Stimulated activated CD4-positive, alpha-beta T cell treated with anti-CD3 and anti-CD28 coated beads, Interleukin-4, amount 100 ng/mL, for 48 hours (primary cell): ENCODE results near the gene RFFL.
"Not testable (repeated sequence)": the region's sequence is repeated elsewhere in the genome, so short reads cannot be mapped to it uniquely, and the experiment has no call there.

Experiments
- DNase-seq, 2 donors: peaks; one replicate each; pipeline ENCODE4 v3.0.0-alpha.2; 2020; ENCODE audit warnings: low read depth in 2 of 2

The RFFL gene

GRCh38 chr17:35048685-35049379 is 14.7 kb downstream of the RFFL start:
- DNase-seq = no peak

- DNase-seq = peak; percentile 30 to 51
Observed at GRCh38 chr17:35046740-35047283, 16.7 kb downstream of the RFFL start.

DNA sequence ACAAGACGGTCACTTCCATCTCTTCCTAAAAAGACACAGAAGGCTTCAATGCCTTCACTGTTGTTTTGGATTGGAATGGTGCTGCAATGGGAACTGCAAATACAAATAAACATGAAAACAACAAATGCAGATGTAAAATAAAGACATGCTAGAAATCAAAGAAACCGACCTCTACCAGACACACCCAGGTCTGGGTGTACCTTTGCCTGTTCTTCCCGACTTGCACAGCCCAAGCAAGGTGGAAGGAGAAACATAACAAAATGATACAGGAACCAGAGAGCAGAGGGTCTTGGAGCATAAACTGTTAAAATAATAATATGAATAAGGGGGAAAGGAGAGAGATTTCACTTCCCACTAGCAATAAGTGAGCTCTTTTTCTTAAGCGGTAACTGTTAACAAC is 17.3 kb downstream of the RFFL start:
- no peak for DNase-seq

DNA sequence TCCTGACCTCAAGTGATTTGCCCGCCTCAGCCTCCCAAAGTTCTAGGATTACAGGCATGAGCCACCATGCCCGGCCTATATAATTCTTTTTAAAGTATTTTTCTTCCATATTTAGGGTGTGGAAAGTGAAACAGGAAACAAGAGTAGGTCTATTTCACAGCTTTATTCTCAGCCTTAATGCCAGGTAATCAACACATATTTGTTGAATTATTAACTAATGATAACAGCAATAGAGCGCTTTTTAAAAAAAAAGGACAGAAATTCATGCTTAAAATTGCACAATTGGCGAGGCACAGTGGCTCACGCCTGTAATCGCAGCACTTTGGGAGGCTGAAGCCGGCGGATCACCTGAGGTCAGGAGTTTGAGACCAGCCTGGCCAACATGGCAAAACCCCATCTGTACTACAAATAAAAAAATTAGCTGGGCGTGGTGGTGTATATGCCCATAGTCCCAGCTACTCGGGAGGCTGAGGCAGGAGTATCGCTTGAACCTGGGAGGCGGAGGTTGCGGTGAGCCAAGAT is 18.0 kb downstream of the RFFL start:
- not testable (repeated sequence) for DNase-seq

GRCh38 chr17:35044181-35044580 is 19.3 kb downstream of the RFFL start:
- no peak for DNase-seq

DNA sequence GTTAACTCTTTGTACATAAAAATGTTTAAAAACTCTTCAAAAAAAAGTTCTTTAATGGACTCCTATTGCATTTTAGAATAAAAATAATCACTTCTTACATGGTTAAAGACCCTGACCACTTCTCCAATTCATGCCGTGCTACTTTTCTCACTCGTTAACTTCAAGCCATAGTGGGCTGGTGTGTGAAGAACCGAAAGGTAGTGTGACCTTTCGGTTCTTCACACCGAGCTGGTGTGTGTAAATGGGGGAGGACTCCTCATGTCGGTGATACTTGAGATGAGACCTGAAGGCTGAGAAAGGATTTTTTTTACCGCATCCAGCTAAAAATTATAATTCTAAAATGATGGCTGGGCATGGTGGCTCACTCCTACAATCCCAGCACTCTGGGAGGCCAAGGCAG is 22.1 kb downstream of the RFFL start:
- DNase-seq = no peak

GRCh38 chr17:35038453-35038852 is 25.1 kb downstream of the RFFL start:
- DNase-seq = no peak

DNA sequence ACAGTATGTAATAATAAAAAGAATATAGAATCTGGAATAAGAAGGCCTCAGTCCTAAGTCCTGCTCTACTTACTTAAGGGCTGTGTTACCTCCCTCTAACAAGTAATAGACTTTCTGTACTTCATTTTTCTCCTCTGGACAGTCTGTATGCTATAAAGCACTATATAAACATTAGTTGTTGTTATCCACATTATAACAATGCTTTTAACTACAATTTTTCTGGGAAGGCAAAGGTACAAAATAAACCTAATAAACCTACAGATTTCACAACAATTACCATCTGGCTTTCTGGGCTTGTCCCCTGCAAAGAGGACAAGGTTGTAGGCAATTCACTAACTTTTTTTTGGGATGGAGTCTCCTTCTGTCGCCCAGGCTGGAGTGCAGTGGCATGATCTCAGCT is 32.7 kb downstream of the RFFL start:
- no peak for DNase-seq

DNA sequence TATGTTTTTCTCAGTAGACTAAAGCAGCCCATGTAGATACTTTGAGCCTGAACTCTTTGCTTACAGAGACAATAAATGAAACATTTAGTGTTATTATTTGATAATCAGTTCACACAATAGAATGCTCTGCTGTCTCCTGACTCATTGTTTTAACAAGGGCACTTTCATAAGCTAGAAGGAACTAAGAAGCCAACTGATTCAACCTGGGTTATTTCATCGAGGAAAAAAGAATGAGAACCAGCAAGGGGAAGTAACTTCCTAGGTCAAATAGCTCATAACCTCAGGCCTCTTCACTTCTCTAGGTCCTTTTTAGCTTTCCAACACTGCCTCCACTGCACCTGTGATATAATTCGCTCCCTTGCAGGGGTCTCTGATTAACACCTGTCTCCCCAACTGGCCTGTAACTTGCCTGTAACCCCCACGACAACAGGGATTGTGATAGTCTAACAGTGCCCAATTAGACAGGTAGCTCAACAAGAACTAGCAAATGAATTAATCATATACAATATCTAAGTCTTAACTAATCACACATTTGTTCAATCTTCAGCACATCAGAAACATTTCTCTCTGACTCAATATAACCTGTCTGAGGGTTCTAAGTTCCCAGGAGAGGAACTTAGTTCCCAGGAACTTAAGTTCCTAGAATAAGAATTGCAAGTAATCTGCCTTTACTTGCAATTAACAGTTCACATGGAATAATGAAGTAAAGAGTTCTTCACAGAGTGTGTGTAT is 34.8 kb downstream of the RFFL start:
- no peak for DNase-seq

DNA sequence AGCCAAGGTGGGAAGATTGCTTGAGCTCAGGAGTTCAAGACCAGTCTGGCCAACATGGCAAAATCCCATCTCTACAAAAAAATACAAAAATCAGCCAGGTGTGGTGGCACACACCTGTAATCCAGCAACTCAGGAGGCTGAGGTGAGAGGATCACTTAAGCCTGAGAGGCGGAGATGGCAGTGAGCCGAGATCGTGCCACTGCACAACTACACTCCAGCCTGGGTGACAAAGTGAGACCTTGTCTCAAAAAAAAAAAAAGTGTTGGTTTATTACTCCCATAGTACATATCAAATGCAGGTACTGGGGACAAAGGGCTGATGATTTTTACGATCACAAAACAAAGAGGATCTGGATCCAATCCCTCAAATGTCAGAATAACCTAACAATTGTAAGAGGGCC is 35.4 kb downstream of the RFFL start:
- DNase-seq = not testable (repeated sequence)

GRCh38 chr17:35025541-35025940 is 38.0 kb downstream of the RFFL start:
- DNase-seq = no peak

DNA sequence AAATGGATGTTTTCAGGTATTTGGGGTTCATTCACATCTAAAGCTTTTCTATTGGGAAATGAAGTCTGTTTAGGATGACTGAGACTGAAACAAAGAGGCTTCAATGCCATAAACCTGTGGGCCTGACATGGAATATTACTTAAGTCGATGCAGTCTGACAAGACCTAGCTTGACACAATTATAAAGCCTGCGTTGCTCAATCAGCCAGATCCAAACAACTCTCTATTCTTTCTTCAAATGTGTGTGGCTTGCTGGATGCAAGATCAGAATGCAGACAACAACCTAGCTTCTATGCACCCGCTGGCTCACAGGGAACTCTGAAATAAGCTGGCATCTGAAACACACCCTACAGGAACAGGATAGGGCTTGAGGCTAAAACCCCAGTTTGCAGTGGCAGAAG is 40.0 kb downstream of the RFFL start:
- no peak for DNase-seq

DNA sequence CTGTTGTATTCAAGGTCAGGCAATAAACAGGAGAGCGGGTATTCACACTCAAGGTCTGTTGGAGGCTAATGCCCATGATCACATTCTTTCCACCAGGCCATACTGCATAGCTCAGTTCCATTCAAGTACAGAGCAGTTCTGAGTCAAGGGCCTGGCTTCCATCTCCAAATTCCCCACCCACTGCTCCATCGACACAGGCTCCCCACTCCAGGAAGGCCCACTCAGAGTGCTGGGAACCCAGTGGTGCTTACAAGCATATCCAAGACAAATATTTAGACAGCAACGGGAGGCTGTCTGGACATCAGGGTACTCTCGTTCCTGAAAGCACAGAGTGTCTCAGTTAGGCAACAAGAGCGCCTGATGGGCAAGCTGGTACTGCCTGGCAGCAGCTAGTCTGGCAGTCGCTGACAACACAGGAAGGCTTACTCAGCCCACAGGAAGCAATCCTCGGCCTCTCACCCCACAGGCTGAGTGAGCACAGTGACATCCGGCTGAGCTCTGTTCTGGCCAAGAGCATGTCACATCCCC is 40.9 kb downstream of the RFFL start:
- DNase-seq = peak; percentile 55 to 72

- DNase-seq = no peak
Observed at GRCh38 chr17:35021520-35022380, 41.8 kb downstream of the RFFL start.

DNA sequence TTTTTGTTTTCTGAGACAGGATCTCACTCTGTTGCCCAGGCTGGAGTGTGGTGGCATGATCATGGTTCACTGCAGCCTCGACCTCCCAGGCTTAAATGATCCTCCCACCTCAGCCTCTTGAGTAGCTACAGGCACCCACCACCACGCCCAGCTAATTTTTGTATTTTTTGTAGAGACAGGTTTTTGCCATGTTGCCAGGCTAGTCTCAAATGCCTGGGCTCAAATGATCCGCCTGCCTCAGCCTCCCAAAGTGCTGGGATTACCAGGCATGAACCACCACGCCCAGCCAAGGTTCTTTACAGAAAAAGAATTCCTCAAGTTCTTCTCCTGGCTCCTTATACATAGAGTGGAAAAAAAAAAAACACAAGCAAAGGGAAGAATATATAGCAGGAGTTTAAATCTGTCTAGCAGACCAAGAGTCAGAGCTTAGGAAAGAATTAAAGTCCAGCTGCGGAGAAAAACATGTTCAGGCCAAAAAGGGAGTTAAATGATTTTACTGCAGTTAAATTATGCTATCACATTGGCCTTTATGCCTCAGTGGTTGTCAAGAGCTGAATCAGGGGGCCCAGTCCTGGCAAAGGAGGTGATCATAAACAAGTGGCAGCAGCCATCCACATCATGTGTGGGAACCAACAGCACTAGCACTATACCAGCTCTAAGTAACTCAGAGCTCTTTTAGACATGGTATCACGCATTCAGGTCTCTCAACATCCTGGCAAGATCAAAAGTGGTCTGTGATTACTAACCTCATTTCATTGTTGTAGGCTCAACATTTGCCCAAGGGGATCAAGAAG is 43.9 kb downstream of the RFFL start:
- DNase-seq = no peak

DNA sequence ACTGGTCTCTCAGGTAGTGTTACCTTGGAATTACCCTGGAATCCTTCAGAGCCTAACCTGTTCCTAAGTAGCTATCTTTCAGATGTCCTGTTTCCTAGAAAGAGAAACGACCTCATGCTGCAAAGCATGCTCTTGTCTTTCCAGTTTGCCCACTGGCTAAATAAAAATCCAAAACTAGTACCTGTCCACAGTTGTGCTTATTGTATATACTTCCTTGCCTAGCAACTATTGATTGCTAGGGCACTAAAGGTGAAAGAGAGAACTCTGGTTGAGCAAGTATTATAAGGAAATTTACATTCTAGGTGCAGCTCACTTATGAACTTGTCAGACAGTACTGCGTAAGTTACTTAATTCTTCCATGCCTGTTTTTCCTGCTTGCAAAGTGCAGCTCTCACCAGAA is 44.7 kb downstream of the RFFL start:
- no peak for DNase-seq

GRCh38 chr17:35017021-35017420 is 46.5 kb downstream of the RFFL start:
- DNase-seq = no peak

DNA sequence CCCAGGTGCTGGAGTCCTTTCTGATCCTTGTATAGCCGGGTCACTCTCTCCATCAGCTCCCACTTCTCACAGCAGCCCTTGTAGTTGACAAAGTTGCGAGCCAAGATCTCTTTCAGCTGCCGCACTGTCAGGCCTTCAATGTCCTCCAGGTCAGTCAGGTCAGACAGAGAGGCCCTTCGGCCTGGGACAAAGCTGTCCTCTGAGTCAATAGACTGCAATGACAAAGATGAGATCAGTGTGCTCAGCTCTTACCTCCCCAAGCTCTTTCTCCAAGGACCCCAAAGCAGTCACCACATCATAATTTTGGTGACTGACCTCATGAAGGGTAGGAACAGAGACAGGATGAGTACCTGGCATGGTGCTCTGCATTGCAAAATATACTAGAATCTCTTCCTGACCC is 47.1 kb downstream of the RFFL start:
- DNase-seq = no peak

DNA sequence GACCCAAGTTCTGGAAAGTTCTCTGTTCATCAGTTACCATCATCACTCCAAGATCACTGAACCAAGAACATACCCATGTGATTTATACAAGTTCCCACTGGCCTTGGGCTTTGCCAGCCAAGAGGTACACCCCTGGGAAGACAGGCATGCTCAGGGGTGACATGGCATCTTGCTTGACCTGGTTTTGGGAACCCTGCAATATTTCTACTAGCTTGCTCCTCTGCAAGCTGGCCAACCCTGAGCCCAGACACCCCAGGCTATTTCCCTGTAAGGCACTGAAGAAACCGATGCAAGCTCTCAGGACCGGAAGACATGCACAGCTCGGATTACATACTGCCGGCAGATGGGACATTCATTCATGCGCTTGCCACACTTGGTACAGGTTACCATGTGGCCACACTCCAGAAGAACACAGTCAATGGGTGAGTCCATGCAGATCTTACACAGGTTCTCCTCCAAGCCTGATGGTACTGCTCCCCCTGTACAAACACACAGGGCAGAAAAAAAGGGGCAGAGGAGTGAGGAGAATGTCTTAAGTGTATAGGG is 51.8 kb downstream of the RFFL start:
- DNase-seq = no peak

DNA sequence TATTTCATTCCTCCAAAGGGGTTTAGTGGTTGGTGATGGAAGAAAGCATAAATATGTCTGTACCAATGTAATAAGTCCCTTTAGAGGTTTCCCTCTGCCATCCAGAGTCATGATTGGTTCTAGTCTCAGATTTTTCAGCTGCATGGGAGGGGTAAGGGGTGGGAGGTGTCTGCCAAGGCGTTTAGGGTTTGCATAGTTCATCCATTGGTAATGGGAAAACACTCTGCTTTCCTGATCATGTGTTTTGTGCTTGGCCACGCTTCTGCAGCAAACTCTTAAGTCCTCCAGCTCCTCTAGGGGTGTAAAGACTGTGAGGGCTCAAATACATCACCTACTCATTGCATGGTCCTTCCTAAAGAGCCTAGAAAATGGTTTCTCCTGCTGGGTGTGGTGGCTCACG is 53.4 kb downstream of the RFFL start:
- no peak for DNase-seq

- DNase-seq = no peak
Observed at GRCh38 chr17:35006961-35007360, 56.5 kb downstream of the RFFL start.
